DMS153 (cell line): ENCODE data around the gene COMMD6.

ENCODE experiments used
- DNase-seq: peaks from one replicate; lab custom pipeline; 2025; lab: John Stamatoyannopoulos, UW

The COMMD6 gene

GRCh38 chr13:75521956-75522355 lies 15.7 kb downstream of the COMMD6 start:
- DNase-seq, result no peak

GRCh38 chr13:75518439-75519088 lies 19.1 kb downstream of the COMMD6 start:
- no peak for DNase-seq

- DNase-seq, result no peak
Observed at GRCh38 chr13:75514080-75514995, 23.3 kb downstream of the COMMD6 start.

- DNase-seq, result no peak
Observed at GRCh38 chr13:75513271-75513670, 24.4 kb downstream of the COMMD6 start.

- DNase-seq, result no peak
Observed at GRCh38 chr13:75512253-75512652, 25.4 kb downstream of the COMMD6 start.

- DNase-seq, result no peak
Observed at GRCh38 chr13:75511051-75511625, 26.5 kb downstream of the COMMD6 start.

- no peak for DNase-seq
Observed at GRCh38 chr13:75508002-75508548, 29.6 kb downstream of the COMMD6 start.

GRCh38 chr13:75507027-75508001 lies 30.3 kb downstream of the COMMD6 start:
- no peak for DNase-seq

GRCh38 chr13:75506018-75506417 lies 31.6 kb downstream of the COMMD6 start:
- no peak for DNase-seq

- DNase-seq, result no peak
Observed at GRCh38 chr13:75505327-75505726, 32.3 kb downstream of the COMMD6 start.

- DNase-seq, result no peak
Observed at GRCh38 chr13:75495938-75496337, 41.7 kb downstream of the COMMD6 start.

GRCh38 chr13:75494491-75494890 lies 43.1 kb downstream of the COMMD6 start:
- no peak for DNase-seq

GRCh38 chr13:75493156-75493555 lies 44.5 kb downstream of the COMMD6 start:
- no peak for DNase-seq

- no peak for DNase-seq
Observed at GRCh38 chr13:75492389-75492788, 45.3 kb downstream of the COMMD6 start.

GRCh38 chr13:75491376-75491775 lies 46.3 kb downstream of the COMMD6 start:
- DNase-seq, result no peak

- DNase-seq, result no peak
Observed at GRCh38 chr13:75489502-75490263, 48.0 kb downstream of the COMMD6 start.

GRCh38 chr13:75486146-75487062 lies 51.2 kb downstream of the COMMD6 start:
- DNase-seq, result no peak

GRCh38 chr13:75485286-75486062 lies 52.2 kb downstream of the COMMD6 start:
- no peak for DNase-seq

GRCh38 chr13:75482820-75483079 lies 54.9 kb downstream of the COMMD6 start:
- DNase-seq, result no peak
